HG03097 (cell line): ENCODE data around the gene CCL24.
"Not testable (repeated sequence)": the region's sequence is repeated elsewhere in the genome, so short reads cannot be mapped to it uniquely, and the experiment has no call there.

ENCODE experiments used
- ATAC-seq: cut with Tn5 transposase; IDR thresholded peaks from one replicate; pipeline ENCODE4 v1.9.1; 2021; ENCODE audit not compliant: unreplicated experiment, low FRiP score

The CCL24 gene, protein sequence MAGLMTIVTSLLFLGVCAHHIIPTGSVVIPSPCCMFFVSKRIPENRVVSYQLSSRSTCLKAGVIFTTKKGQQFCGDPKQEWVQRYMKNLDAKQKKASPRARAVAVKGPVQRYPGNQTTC

DNA sequence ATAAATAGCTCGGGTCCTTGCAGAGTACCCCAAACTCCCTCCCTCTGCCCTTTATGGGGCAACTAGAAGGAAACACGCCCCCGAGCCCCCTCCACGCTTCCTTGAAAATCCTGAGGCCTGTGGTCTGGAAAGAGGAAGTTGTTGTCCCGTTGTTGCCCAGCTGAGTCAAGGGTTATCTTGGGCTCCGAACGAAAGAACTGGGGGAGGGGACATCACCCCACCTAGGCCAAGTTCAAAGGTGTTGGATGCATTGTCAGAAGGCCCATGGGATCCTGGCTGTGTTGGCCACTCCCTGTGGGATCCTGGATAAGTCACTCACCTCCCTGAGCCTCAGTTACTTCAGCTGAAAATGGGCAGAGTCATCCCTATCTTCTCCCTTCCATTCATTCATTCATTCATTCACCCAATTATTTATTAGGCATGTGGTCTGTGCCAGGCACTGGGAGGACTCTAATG, at the start of gene CCL24:
CCL24 (minus strand) TSS at position 26 of the 456 bp plus-strand sequence. CDS start 91 bp downstream, outside the sequence.
- ATAC-seq, result no peak

DNA sequence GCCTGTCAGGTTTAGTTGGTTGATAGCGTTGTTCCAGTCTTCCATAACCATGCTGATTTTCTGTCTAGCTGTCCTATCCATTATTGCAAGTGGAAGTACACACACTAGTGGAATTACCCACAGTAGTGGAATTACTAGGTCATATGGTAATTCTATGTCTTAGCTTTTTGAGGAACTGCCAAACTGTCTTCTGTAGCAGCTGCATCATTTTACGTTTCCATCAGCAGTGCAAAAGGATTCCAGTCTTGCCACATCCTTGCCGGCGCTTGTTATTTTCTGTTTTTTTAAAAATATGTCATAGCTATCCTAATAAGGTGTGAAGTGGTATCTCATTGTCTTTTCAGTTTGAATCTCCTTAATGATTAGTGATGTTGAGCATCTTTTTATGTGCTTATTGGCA, 48.0 kb upstream of the CCL24 start:
- ATAC-seq, result no peak

DNA sequence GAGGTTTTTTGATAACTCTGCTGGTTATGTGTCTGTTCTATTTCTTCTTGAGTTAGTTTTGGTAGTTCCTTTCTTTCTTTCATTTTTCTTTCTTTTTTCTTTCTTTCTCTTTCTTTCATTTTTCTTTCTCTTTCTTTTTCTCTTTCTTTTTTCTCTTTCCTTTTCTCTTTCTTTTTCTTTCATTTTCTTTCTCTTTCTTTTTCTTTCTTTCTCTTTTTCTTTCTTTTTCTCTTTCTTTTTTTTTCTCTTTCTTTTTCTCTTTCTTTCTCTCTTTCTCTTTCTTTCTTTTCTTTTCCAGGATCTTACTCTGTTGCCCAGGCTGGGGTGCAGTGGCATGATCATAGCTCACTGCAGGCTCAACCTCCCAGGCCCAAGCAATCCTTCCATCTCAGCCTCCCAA, 44.8 kb upstream of the CCL24 start:
- no peak for ATAC-seq

DNA sequence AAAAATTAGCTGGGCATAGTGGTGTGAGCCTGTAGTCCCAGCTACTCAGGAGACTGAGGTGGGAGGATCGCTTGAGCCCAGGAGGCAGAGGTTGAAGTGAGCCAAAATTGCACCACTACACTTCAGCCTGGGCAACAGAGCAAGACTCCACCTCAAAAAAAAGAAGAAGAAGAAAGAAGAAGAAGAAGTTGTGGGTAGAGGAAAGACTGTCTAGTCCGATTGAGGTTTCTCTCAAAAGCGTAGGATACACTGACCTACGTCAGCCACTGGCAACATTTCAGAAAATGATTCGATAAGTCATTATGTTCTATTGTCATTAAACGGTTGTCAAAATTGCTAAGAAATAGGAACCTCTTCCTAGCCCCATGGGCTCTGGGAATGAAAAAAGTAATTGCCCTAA, 42.9 kb upstream of the CCL24 start:
- ATAC-seq, result no peak

DNA sequence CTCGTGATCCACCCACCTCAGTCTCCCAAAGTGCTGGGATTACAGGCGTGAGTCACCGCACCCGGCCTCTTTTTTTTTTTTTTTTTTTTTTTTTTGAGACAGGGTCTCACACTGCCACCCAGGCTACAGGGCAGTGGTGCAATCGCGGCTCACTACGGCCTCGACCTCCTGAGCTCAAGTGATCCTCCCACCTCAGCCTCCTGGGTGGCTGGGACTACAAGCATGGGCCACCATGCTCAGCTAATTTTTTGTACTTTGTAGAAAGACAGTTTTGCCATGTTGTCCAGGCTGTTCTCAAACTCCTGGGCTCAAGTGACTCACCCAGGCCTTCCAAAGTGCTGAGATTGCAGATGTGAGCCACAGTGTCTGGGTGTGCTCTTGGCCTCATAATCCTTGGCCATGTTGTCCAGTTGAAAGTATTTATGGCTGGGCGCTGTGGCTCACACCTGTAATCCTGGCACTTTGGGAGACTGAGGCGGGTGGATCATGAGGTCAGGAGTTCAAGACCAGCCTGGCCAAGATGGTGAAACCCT, 41.3 kb upstream of the CCL24 start:
- not testable (repeated sequence) for ATAC-seq

DNA sequence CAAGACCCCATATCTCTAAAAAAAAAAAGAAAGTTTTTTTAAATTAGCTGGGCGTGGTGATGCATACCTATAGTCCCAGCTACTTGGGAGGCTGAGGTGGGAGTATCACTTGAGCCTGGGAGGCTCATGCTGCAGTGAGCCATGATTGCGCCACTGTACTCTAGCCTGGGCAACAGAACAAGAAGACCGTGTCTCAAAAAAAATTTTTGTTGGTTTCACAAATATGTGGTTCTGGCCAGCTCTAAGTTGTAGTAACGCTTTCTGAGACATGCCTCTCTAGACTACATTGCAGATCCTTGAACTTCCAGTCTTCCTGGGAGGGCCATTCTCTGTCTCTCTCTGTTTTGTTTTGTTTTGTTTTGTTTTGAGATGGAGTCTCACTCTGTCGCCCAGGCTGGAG, 40.6 kb upstream of the CCL24 start:
- no peak for ATAC-seq

DNA sequence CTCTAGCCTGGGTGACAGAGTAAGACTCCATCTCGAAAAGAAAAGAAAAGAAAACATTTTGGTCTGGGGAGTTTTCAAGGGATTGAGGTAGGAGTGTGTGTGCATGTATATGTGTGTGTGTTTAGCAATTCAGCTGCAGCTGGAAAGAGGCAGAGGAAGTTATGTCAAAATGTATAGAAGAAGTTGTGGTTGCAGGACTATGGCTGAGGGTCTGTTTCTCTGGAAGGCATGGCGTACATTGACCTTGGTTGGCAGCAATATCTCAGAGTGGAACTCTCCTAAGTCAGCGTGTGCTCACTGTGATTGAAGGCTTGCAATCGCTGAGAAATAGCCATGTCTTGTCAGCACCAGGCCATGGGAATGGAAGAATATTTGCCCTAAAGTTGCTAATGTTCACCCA, 36.6 kb upstream of the CCL24 start:
- ATAC-seq, result no peak

DNA sequence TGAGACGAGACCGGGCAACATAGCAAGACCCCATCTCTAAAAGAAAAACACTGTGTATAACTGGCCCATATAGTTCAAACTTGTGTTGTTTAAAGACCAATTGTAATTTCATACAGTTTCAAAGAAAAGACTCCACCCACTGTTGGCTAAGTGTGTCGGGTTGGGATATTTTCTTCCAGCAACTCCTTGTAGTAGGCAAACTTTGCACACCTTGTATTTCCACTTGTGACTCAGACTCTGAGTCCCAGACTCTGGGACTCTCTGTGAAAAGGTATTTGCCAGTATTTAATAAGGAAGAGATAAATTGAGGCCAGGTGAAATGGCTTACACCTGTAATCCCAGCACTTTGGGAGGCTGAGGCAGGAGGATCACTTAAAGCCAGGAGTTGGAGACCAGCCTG, 36.0 kb upstream of the CCL24 start:
- ATAC-seq, result no peak

DNA sequence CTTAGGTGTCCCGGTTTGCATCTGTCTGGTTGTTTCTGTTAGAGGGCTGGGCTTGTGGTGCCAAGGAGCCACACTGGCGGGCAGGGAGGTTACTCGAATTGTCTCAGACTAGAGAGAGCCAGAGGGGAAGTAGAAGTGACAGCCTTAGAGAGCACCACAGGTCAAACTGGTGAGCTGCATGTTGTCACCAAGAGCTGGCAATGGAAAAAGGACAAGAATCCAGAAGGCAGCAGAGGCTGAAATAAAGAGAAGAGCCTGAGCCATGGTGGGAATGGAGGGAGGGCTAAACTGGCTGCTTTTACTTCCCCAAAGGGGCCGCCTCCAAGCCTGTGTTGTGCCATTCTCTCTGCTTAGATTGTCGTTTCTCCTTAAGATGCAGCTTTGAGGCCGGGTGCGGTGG, 34.1 kb upstream of the CCL24 start:
- ATAC-seq, result no peak

DNA sequence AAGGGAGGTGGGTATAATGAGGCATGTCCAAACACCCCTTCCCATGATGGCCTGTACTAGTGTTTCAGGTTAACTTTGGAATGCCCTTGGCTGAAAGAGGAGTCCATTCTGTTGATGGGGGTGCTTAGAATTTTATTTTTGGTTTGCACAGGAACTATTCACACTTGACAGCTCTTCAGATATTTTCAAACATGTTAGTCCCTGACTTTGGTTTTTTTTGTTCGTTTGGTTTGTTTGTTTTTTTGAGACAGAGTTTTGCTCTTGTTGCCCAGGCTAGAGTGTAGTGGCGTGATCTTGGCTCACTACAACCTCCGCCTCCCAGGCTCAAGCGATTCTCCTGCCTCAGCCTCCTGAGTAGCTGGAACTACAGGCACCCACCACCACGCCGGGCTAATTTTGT, 31.5 kb upstream of the CCL24 start:
- ATAC-seq, result not testable (repeated sequence)

DNA sequence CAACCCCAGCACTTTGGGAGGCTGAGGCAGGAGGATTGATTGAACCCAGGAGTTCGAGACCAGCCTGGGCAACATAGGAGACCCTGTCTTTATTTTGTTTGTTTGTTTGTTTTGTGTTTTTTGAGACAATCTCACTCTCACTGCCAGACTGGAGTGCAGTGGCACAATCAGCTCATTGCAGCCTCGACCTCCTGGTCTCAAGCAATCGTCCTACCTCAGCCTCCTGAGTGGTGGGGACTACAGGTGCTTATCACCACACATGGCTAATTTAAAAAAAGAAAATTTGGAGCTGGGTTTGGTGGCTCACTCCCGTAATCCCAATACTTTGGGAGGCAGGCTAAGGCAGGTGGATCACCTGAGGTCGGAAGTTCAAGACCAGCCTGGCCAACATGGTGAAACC, 30.6 kb upstream of the CCL24 start:
- no peak for ATAC-seq

DNA sequence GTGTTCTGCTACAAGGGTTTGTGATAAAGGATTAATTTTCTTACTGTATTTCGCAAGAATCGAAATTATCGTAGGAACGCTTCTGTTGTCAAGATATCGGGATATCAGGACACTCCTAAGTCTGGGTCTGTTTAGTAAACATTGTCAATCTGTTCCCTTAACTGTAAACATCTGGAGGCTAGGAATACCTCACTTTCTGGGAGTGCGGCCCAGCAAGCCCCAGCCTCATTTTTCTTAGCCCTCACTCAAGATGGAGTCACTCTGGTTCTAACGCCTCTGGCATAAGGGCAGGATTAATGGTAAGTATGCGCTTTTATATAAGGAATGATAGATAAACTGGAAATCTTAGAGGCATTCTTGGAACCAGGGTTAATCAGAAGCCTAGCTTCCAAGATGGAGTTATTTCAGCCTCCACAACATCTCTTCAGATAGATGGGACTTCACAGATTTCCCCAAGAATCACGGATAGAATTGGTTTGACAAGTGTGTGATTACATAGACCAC, 30.1 kb upstream of the CCL24 start:
- no peak for ATAC-seq

DNA sequence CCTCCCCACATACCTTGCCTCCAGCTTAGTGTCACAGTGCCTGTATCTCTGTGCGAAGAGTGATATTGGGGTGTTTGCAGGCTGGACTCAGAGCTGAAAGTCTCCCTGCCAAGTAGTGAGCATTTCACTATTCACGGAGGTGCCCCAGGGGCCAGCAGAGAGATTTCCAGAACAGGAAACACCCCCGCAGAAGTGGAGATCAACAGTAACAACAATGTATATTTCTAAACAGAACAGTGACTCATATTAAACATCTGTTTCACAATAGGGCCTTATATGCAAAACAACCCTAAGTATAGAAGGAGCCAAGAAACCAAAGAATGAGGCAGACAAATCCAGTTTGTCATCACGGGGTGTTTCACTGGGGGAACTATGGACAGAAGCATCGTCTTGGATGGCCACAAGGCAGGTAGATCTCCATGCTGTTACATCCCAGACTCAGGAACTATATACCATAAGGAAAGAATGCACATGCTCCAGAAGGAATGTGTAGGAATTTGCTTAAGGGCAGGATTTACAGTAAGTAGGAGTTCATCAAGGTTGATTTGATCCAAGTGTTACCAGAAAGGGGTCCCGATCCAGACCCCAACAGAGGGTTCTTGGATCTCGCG, 29.3 kb upstream of the CCL24 start:
- no peak for ATAC-seq

DNA sequence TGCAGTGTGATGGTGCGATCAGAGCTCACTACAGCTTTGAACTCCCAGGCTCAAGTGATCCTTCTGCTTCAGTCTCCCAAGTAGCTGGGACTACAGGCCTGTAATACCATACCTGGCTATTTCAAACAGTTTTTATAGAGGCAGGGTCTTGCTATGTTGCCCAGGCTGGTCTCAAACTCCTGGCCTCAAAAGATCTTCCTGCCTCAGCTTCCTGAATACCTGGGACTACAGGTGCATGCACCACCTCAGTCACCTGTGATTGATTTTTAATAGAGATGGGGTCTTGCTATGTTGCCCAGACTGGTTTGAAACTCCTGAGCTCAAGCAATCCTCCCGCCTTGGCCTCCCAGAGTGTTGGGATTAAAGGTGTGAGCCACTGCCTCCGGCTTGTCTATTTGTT, 26.4 kb upstream of the CCL24 start:
- no peak for ATAC-seq

DNA sequence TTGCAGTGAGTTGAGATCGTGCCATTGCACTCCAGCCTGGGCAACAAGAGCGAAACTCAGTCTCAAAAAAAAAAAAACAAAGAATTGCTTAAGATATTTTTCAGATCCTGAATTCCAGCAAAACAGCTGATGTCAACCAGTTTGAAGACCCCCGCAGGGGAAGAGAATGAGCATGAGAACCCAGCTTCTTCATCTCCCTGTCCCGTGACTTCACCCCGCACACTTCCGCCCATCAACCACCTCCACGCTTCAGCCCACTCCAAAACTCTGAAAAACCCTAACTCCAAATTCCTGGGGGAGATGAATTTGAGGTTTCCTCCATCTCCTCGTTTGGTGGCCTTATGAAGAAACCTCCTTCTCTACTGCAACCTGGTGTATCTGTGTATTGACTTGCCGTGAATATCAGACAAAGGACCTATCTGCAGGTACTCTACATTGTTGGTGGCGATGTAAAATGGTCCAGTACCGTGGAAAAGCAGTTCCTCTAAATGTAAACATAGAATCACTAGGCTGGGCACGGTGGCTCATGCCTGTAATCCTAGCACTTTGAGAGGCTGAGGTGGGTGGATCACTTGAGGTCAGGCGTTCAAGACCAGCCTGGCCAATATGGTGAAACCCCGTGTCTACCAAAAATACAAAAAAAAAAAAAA, 24.8 kb upstream of the CCL24 start:
- ATAC-seq, result not testable (repeated sequence)

DNA sequence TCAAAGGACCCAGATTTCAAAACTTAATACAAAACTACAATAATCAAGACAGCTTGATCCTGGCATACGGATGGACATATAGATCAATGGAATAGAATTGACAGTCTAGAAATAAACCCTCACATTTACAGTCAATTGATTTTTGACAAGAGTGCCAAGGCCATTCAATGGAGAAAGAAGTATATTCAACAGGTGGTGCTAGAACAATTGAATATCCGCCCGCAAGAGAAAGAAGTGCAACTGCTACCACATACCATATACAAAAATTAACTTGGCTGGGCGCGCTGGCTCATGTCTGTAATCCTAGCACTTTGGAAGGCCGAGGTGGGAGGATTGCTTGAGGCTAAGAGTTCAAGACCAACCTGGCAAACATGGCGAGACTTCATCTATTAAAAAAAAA, 23.2 kb upstream of the CCL24 start:
- ATAC-seq, result no peak

DNA sequence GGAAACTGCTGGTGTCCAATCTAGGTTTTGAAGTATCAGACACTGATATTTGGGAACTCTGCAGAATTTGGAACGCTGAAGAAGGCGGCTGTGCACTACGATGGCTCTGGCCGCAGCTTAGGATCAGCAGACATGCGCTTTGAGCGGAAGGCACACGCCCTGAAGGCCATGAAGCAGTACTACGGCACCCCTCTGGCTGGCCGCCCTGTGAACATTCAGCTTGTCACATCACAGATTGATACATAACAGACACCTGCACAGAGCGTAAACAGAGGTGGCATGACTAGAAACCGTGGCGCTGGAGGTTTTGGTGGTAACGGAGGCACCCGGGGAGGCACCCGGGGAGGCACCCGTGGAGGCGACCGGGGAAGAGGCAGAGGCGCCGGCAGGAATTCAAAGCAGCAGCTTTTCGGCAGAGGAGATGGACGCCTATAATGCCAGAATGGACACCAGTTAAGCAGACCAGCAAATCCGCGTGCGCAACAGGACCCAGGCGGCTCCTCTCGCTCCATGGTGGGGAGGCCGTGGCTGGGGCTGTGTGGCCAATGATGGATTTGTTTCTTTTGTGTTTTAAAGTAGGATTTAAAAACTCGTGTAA, 22.2 kb upstream of the CCL24 start:
- no peak for ATAC-seq

DNA sequence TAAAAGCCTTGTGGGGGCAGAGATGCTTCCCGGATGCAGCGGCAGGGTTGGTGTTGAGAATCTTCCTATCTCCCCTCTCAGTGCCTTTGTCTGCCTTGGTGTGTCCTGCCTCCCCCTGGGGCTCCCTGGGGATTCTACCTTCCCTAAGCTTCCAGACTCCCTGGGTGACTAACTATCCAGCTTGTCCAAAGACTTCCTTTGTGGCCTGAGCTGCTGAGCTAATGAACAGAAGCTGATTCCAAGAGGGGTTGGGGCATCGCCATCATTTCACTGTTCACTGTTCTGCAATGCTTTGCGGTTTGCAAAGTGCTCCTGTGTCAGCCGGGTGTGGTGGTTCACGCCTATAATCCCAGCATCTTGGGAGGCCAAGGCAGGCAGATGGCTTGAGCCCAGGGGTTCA, 20.1 kb upstream of the CCL24 start:
- not testable (repeated sequence) for ATAC-seq

DNA sequence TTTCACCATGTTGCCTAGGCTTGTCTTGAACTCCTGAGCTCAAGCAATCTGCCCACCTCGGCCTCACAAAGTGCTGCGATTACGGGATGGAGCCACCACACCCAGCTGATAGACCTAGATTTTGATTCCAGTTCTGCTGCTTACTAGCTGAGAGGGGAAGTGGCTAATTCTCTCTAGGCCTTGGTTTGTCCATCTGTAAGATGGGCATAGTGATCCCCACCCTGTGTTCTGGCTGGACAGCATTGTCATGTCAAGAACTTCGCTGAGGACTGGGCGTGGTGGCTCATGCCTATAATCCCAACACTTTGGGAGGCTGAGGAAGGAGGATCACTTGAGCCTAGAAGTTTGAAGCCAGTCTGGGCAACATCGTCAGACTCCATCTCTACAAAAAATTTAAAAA, 17.4 kb upstream of the CCL24 start:
- ATAC-seq, result no peak

DNA sequence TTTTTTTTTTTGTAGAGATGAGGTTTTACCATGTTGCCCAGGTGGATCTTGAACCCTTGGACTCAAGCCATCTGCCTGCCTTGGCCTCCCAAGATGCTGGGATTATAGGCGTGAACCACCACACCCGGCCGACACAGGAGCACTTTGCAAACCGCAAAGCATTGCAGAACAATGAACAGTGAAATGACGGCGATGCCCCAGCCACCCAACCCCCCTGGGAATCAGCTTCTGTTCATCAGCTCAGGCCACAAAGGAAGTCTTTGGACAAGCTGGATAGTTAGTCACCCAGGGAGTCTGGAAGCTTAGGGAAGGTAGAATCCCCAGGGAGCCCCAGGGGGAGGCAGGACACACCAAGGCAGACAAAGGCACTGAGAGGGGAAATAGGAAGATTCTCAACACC, 16.1 kb upstream of the CCL24 start:
- ATAC-seq, result not testable (repeated sequence)

DNA sequence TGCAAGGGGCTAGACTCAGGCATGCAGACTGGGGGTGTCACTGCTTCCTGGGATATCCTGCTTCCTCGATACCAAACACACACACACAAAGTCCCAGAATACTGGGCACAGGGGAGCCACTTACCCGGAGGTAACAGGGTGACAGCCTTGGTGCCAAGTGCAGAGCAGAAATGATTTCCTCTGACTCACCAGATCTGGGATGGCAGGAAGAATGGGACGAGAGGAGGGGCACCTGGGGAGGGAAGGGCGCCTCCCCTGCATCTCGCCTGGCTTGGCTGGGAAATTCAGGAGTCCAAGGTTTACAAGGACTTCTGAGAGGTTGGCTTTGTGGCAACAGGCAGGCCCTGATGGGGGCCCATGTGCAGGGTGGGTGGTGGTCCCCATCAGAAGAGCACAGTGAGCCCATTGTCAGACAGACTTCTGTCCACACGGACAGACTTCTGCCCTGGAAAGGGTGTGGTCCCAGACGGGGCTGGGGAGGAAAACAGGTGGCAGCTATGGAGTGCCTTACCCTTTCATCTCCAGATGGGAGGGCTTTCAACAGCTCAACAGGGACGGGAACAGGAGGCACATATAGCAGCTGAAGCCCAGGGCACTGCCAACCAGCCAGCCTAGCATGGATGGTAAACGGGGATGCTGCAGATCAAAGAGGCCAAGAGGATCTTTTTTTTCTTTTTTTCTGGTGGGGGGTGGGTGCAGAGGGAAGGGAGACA, 9.7 kb upstream of the CCL24 start:
- ATAC-seq, result no peak
